ENCODE results near the gene KLHDC7B. TPM values are rescaled to one million over a fixed set of nuclear protein-coding genes. Genes with fewer than 3 reads are reported as not detected.
"Not testable (repeated sequence)": the region's sequence is repeated elsewhere in the genome, so short reads cannot be mapped to it uniquely, and the experiment has no call there.

KLHDC7B gene
- total RNA-seq, 1 experiment from 2014 or later: 0.11 TPM

- Histone ChIP-seq H3K36me3 (peaks cover 6% of the 10 kb centered on the region; the same call in 1 of the 2 replicates), H3K4me3 (peak within 1 kb of the TSS; percentile 41), H3K27ac (no peak within 1 kb of the TSS), H3K9me3 (replicated peaks) (peaks cover 18% of the 10 kb centered on the region), H3K4me1 (replicated peaks) (peaks cover 45% of the 10 kb centered on the region), H3K27me3 (replicated peaks) (peaks cover 30% of the 10 kb centered on the region)
- peak in 1 of 2 experiments; percentile 65 for DNase-seq (ENCODE audit: low read depth in 1 of 2, low spot score in 2 of 2)
Measured at GRCh38 chr22:50529897-50530579, 15.7 kb upstream of the KLHDC7B start, which contains the start of gene TYMP. TSS of gene TYMP (minus strand) at chr22:50530012. CDS start at chr22:50529709, 303 bp downstream.

GRCh38 chr22:50530580-50530876, 15.2 kb upstream of the KLHDC7B start:
- Histone ChIP-seq H3K27ac (no peak overlapping the region), H3K27me3 (replicated peaks) (peaks cover 30% of the 10 kb centered on the region), H3K4me3 (peak overlapping the region; percentile 41), H3K4me1 (replicated peaks) (peaks cover 42% of the 10 kb centered on the region), H3K36me3 (0 out of 2 replicates have a peak, but pooled peaks cover 3% of the 10 kb centered on the region), H3K9me3 (replicated peaks) (peaks cover 18% of the 10 kb centered on the region)
- DNase-seq (ENCODE audit: low read depth in 1 of 2, low spot score in 2 of 2): peak in 1 of 2 experiments; percentile 28

GRCh38 chr22:50530877-50531545, 14.7 kb upstream of the KLHDC7B start:
- peaks cover 30% of the 10 kb centered on the region for H3K27me3 ChIP-seq (replicated peaks)
- DNase-seq (ENCODE audit: low read depth in 1 of 2, low spot score in 2 of 2): peak; percentile 36 to 74
- H3K4me3 ChIP-seq: peak overlapping the region; percentile 41
- H3K9me3 ChIP-seq (replicated peaks): peaks cover 18% of the 10 kb centered on the region
- H3K27ac ChIP-seq: no peak overlapping the region
- 0 out of 2 replicates have a peak, but pooled peaks cover 2% of the 10 kb centered on the region for H3K36me3 ChIP-seq
- peaks cover 42% of the 10 kb centered on the region for H3K4me1 ChIP-seq (replicated peaks)

- Histone ChIP-seq H3K4me3 (peak overlapping the region; percentile 41), H3K27ac (no peak overlapping the region)
- DNase-seq (ENCODE audit: low read depth in 1 of 2, low spot score in 2 of 2): no peak
Measured at GRCh38 chr22:50531546-50531961, 14.1 kb upstream of the KLHDC7B start.

GRCh38 chr22:50531962-50532674, 13.6 kb upstream of the KLHDC7B start:
- Histone ChIP-seq H3K9me3 (replicated peaks) (peaks cover 18% of the 10 kb centered on the region), H3K4me3 (peak overlapping the region; percentile 41), H3K27ac (no peak overlapping the region), H3K4me1 (replicated peaks) (peaks cover 32% of the 10 kb centered on the region), H3K36me3 (no peaks in the 10 kb centered on the region), H3K27me3 (replicated peaks) (peaks cover 30% of the 10 kb centered on the region)
- DNase-seq (ENCODE audit: low read depth in 1 of 2, low spot score in 2 of 2): peak; percentile 37 to 69

More at GRCh38 chr22:50531546-50531961, 14.1 kb upstream of the KLHDC7B start:
- Histone ChIP-seq H3K36me3 (no peaks in the 10 kb centered on the region), H3K27me3 (replicated peaks) (peaks cover 30% of the 10 kb centered on the region), H3K4me1 (replicated peaks) (peaks cover 36% of the 10 kb centered on the region), H3K9me3 (replicated peaks) (peaks cover 18% of the 10 kb centered on the region)

- H3K4me3 ChIP-seq: no peak overlapping the region
- H3K27ac ChIP-seq: no peak overlapping the region
- DNase-seq (ENCODE audit: low read depth in 1 of 2, low spot score in 2 of 2): no peak
- H3K27me3 ChIP-seq (replicated peaks): peaks cover 30% of the 10 kb centered on the region
- H3K36me3 ChIP-seq: no peaks in the 10 kb centered on the region
- peaks cover 32% of the 10 kb centered on the region for H3K4me1 ChIP-seq (replicated peaks)
- H3K9me3 ChIP-seq (replicated peaks): peaks cover 18% of the 10 kb centered on the region
Measured at GRCh38 chr22:50532824-50533796, 12.6 kb upstream of the KLHDC7B start.

GRCh38 chr22:50533856-50534711, 11.6 kb upstream of the KLHDC7B start:
- not testable (repeated sequence) for DNase-seq (ENCODE audit: low read depth in 1 of 2, low spot score in 2 of 2)

GRCh38 chr22:50535113-50535512, 10.6 kb upstream of the KLHDC7B start:
- Histone ChIP-seq H3K9me3 (replicated peaks) (peaks cover 9% of the 10 kb centered on the region), H3K27ac (no peak overlapping the region), H3K27me3 (replicated peaks) (peaks cover 24% of the 10 kb centered on the region), H3K4me3 (no peak overlapping the region), H3K36me3 (no peaks in the 10 kb centered on the region), H3K4me1 (replicated peaks) (peaks cover 34% of the 10 kb centered on the region)
- no peak for DNase-seq (ENCODE audit: low read depth in 1 of 2, low spot score in 2 of 2)

More at GRCh38 chr22:50533856-50534711, 11.6 kb upstream of the KLHDC7B start:
- H3K27ac ChIP-seq, H3K36me3 ChIP-seq, H3K4me3 ChIP-seq: not testable (repeated sequence)
- peaks cover 18% of the 10 kb centered on the region for H3K9me3 ChIP-seq (replicated peaks)
- peaks cover 34% of the 10 kb centered on the region for H3K4me1 ChIP-seq (replicated peaks)
- peaks cover 30% of the 10 kb centered on the region for H3K27me3 ChIP-seq (replicated peaks)

GRCh38 chr22:50536226-50536625, 9.5 kb upstream of the KLHDC7B start:
- Histone ChIP-seq H3K4me3 (no peak overlapping the region), H3K27me3 (replicated peaks) (peaks cover 13% of the 10 kb centered on the region), H3K36me3 (no peaks in the 10 kb centered on the region), H3K9me3 (replicated peaks) (peaks cover under 1% of the 10 kb centered on the region; the same call in 1 of the 2 replicates), H3K27ac (no peak overlapping the region), H3K4me1 (replicated peaks) (peaks cover 24% of the 10 kb centered on the region)
- no peak for DNase-seq (ENCODE audit: low read depth in 1 of 2, low spot score in 2 of 2)

- peaks cover 21% of the 10 kb centered on the region for H3K4me1 ChIP-seq (replicated peaks)
- no peaks in the 10 kb centered on the region for H3K9me3 ChIP-seq (replicated peaks)
- no peak for DNase-seq (ENCODE audit: low read depth in 1 of 2, low spot score in 2 of 2)
- H3K27ac ChIP-seq: no peak overlapping the region
- H3K36me3 ChIP-seq: no peaks in the 10 kb centered on the region
- H3K4me3 ChIP-seq: no peak overlapping the region
- H3K27me3 ChIP-seq (replicated peaks): no peaks in the 10 kb centered on the region
Measured at GRCh38 chr22:50537765-50538164, 7.9 kb upstream of the KLHDC7B start.

- Histone ChIP-seq H3K36me3 (no peaks in the 10 kb centered on the region), H3K27me3 (replicated peaks) (no peaks in the 10 kb centered on the region), H3K4me1 (replicated peaks) (peaks cover 21% of the 10 kb centered on the region), H3K4me3 (no peak overlapping the region), H3K9me3 (replicated peaks) (no peaks in the 10 kb centered on the region), H3K27ac (peak overlapping the region; percentile 89; the same call in 1 of the 2 replicates)
- DNase-seq (ENCODE audit: low read depth in 1 of 2, low spot score in 2 of 2): no peak
Measured at GRCh38 chr22:50540381-50540780, 5.3 kb upstream of the KLHDC7B start.

- Histone ChIP-seq H3K27ac (peak overlapping the region; percentile 45), H3K4me1 (replicated peaks) (peaks cover 21% of the 10 kb centered on the region)
- peak; percentile 69 to 76 for DNase-seq (ENCODE audit: low read depth in 1 of 2, low spot score in 2 of 2)
- not testable (repeated sequence) for H3K9me3 ChIP-seq (replicated peaks); H3K36me3 ChIP-seq; H3K4me3 ChIP-seq; H3K27me3 ChIP-seq (replicated peaks)
Measured at GRCh38 chr22:50541667-50542026, 4.1 kb upstream of the KLHDC7B start.

All from SJSA1 (cell line).